DMS79 (cell line): ENCODE data around the gene COL25A1.
"Not testable (repeated sequence)": the region's sequence is repeated elsewhere in the genome, so short reads cannot be mapped to it uniquely, and the experiment has no call there.

Experiments used
- DNase-seq: peaks from one replicate; lab custom pipeline; 2025; lab: John Stamatoyannopoulos, UW

Gene COL25A1

DNA sequence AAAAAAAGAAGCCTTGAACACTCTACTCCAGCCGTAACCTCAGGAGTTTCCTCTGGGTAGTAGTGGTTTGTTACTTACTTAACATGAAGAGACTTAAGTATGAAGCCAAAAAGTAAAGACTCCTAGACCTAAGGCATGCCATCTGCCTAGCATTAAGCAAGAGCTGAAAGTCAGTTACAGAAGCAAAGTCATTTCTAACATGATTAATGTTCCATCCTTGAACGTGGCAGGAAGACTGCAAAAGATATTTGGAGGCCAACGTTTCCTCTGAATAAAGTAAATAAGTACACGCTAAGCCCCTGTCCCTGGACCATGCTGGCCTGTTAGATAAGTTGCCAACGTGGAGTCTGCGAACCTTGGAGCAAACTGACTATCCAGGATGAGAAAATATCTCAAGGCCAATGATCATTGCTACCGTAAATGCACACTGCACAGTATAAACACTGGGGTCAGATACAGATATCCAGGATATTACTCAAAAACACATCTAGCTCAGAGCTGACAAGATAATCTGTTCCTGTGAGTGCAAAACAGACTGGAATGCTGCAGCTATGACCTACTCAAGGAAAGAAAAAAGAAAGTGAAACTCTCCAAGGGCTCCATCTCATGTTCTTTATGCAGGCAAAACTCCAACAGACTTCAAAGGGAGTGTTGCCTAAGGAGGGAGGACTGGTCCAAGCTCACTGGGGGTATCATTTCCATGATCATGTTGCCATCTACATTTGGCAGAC is 255.8 kb downstream of the COL25A1 start:
- no peak for DNase-seq

DNA sequence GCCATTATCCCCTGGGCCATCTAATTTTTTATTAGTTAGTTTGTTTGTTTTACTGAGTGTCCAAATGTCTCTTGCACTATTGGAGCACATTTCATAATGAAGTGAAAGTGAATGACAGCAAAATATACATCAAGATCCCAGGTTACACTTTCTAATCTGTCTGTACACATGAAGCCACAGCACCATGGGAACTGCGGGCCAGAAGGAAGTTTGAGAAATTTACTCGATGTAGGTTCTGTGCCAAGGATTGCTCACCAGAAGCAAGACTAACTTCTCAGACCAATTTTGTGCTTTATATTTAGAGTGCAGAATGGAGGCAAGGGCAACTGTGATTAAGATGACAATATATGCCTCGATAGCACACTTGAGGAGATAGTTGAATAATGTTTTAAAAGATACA is 258.0 kb downstream of the COL25A1 start:
- DNase-seq: no peak

DNA sequence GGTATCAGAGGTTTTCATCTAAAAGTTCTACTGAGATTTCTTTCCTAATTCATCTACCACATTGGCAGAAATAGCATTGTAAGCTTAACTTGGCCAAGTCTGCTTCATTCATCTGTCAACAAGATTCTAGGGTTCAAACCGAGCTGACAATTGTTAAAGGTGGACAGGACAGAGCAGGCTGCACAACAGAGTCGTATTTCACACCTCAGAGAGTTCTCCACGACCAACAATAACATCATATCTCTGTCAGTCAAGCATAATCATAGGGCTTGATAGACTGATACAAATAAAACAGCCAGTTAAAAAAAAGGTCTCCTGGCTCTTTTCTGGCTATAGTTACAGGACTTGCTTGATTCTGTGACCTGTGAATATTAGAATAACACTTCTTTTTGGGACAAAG is 259.2 kb downstream of the COL25A1 start:
- no peak for DNase-seq

DNA sequence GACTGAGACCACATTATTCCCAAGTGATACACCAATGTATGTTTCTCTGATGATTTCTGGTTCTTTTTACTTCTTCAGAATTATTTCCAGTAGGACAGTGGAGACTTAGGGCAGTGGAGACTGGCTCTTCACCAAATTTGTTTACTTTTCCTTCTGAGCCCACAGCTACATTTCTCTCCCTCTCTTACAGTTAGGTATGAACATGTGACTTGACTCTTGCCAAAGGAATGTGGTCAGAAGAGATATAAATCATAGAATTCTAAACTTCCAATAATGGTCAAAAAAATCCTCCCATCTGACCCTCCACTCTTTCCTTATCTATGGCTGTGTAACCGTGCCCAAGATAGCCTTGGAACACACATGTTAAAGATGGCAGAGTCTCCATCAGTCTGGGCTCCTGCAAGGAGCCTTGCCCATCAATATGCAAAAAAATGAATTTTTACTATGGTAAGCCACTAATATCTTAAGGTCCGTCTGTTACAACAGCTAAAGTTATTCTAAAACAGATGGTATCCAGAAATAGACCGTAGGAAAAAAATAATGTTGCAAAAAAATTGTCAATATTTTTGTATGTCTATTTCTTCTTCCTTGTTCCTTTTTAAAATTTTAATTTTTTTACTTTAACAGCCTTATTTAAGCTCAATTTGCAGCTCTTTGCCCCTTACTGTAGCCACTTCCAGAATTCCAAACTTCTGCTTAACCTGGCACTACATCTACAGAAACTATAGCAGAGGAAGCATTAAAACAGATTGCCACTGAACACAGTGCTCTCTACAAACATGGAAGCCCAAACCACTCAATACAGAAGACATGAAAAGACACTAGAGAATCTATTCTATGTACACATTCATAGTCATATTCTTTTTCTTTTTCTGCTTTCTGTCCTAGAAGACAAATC is 260.7 kb downstream of the COL25A1 start:
- DNase-seq: no peak

DNA sequence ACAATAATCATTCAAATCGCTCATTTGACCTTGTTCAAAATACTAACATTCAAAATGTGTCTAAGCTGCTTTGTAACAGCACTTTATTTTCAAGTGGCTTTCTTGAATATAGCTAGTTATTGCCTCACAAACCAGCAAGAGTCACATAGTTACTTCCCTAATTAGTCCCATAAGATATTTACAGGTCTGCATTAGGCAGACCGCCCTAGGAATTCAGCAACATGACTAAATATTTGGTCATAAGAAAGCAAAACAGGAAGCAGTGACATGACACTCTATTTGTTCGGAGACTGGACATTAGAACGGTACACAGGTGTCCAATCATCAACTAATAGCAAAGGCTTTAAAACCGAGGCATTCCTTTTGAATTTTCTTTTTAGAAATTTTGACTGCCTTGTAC is 262.0 kb downstream of the COL25A1 start:
- no peak for DNase-seq

DNA sequence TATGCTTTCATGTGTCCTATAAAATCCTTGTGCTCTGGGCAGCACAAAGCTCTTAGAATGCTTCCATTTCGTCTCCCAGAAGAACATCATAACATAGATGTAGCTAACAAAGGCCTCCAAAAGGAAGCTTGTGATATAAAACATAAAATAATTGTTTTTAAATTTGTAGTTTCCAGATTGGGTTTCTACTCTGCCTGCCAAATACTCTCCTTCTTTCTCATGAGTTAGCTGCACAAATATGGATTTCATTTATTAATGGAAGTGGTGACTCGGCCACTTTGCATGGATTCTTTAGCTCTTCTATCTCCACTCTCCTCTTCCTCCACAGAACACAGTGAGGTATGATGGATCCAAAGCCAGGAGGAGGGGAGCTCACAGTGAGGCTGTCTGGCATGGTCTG is 265.4 kb downstream of the COL25A1 start:
- DNase-seq: no peak

DNA sequence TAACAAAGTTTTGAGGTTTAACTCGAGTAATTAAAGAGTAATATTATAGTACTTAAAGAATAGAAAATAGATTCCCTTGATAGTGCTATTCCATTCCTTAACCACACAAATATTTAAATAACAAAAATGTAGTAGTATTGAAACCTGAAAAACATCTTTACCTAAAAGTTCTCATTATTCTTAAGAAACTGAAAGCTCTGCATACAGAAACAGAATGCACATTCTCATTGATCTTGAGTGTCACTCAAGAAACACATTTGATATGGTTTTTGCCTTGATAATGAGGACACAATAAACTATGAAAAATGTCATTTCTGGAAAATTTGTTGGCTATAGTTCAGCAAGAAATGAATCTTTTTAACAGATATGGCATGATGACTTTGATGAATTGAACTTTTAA is 268.5 kb downstream of the COL25A1 start:
- no peak for DNase-seq

DNA sequence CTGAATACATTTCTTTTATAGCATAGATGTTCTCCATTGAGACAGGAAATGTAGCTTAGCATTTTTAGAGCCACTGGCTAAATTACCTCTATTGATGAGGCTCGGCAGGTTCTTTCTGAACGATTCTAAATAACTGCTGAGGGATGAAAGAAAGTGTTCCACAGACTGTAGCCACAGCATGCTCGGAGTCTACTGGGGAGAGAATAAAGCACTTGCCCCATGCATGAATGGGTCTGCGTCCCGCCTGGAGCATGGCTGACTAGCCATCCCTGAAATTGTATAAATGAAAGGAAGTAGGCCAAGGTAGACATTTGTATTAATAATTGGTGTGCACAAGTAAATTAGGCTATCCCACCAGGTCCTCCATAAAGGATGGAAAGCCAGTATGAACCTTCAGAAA is 269.8 kb downstream of the COL25A1 start:
- DNase-seq: no peak

DNA sequence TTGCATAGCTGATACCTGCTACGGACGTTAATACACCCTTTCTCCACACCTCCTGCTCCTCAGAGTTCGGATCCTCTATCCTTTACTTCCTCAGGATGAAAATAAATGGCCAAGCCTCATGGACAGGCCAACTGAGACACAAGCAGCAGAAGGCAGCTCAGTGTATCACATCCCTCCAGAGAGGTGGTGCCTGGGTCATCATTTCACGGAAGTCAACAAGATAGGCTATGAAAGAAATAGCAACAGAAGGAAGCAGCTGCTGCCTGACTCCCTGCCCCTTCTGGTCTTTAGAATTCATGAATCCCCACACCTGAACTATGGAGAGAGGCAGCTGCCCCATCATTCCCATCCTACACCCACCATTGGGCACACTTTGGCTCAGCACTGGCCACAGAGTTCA is 272.5 kb downstream of the COL25A1 start:
- no peak for DNase-seq

DNA sequence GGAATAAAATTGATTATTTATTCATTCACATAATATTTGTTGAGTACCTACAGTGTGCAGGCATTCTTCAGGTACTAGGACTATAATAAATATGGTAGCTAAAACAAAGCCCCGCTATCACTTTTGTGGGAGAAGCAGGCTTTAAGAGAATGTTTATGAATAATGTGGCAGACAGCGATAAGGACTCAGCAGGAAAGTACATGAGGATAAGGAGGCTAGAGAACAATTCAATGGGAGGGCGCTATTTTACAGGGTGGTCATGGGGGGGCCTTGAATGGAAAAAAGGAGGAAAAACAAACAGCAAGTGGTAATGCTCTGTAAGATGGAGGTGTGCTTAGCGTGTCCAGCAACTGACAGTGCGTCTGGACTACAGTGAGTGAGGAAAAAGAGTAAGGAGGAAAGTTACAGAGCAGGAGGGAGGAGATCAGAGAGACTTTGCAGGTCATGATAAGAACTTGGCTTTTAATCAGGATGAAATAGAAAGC is 275.4 kb downstream of the COL25A1 start:
- DNase-seq: no peak

DNA sequence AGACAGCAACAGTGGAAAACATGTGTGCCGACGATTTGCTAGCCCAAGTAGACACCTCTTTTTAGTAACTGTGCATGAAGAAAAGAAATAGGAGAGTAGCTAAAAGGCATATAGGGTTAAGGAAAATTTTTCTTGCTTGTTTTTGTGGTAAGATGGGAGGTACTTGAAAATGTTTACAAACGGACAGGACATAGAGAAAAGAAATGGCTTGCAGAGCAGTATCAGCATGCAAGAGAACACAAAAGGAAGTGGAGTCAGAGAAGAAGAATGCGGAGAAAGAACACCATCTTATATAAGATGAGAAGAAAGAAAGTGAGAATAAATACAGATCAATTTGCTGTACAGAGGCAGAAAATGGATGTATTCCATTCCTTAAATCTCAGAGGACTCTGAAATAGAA is 275.9 kb downstream of the COL25A1 start:
- no peak for DNase-seq

DNA sequence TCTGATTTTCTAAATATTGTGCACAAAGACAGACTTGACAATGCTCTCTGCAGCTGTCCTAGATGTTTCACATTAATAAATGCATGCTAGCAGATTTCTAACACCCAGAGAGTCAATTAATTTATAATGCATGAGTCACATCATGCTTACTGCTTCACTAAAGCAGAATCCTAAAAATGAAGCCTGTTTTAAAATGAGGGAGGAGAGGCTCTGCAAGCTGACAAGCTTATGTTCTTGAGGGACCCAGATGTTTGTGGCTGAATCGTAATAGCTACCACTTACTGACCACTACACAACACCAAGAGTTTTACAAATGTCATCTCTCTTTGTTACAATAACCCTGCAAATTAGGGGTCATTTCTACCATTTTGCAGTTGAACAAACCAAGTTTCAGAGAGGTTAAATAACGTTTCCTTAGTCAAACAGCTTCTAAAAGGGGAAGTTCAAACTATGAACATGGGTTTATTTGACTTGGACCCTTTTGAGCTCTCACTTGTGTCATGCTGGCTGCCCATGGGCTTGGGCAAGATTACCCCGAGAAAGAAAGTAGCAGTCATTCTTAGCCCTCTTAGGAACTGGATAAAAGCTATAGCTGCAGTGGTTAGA is 276.9 kb downstream of the COL25A1 start:
- DNase-seq: no peak

DNA sequence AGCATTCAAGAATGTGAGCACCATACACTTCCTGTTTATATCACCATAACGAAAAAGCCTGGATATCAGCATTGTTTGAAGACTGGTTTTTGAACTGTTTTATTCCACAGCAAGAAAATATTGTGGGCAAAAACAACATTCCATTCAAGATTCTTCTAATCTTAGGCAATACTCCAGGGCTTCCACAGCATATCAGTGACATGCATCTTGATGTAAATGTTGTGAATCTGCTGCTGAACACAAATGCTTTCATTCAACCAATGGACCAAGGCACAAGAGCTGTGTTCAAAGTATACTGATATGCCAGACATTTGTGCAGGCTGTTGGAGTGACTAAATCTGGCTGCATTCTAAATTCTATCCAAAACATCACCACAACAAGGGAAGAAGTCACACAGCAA is 279.5 kb downstream of the COL25A1 start:
- no peak for DNase-seq

DNA sequence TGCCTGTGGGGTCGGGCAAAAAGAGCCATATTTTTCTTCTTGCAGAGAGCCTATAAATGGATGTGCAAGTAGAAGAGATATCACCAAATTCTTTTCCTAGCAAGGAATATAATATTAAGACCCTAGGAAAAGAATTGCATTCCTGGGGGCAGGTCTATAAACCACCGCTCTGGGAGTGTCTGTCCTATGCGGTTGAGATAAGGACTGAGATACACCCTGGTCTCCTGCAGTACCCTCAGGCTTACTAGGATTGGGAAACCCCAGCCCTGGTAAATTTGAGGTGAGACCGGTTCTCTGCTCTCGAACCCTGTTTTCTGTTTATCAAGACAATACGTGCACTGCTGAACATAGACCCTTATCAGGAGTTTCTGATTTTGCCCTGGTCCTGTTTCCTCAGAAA is 280.8 kb downstream of the COL25A1 start:
- not testable (repeated sequence) for DNase-seq

DNA sequence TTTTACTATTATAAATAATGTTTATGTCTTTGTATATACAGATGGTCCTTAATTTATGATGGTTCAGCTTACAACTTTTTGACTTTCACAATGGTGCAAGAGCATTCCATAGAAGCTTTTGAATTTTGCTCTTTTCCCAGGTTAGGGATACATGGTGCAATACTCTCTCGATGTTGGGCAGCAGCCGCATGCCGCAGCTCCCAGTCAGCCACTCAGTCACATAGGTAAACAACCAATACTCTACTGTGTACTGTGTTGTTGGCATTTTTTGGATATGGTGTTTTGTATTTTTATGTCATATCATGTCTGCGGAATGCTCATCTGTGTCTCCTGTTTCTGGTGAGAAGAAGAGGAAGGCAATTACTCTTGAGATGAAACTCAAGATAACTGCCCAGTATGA is 281.6 kb downstream of the COL25A1 start:
- DNase-seq: no peak

DNA sequence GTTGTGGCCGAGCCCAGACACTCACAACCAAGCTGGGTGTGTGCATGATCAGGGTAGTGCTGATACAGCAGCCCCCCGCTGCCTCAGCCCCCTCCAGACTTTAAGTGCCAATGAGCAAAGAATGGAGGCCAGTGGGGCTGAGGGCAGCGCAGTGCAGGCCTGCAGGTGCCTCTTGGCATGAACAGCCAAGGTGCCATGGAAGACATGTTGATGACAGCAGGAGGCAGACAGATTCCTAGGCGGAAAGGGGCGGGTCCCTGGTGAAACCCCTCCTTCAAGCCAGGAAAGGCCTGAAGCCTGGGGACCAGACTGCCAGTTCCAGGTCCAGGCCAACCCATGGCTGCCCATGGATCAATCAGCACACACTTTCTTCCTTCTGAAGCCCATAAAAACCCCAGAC is 286.3 kb downstream of the COL25A1 start:
- no peak for DNase-seq

DNA sequence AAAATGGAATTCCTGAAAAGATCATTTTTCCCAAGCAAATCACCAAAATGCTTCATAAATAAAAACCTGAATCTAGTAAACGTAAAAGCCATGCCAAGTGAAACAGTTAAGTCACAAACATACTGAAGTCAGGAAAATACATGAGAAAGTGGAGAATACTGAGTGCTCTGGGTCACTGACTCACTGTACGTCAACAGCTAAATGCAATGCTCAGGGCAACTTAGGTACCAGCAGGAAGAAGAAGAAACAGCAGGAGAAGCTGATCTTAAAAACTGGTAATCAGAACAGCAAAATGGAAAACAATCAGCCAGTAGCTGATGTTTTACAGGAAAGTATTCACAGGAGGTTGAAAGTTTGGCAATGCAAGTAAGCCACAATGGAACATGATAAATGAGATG is 287.0 kb downstream of the COL25A1 start:
- no peak for DNase-seq

DNA sequence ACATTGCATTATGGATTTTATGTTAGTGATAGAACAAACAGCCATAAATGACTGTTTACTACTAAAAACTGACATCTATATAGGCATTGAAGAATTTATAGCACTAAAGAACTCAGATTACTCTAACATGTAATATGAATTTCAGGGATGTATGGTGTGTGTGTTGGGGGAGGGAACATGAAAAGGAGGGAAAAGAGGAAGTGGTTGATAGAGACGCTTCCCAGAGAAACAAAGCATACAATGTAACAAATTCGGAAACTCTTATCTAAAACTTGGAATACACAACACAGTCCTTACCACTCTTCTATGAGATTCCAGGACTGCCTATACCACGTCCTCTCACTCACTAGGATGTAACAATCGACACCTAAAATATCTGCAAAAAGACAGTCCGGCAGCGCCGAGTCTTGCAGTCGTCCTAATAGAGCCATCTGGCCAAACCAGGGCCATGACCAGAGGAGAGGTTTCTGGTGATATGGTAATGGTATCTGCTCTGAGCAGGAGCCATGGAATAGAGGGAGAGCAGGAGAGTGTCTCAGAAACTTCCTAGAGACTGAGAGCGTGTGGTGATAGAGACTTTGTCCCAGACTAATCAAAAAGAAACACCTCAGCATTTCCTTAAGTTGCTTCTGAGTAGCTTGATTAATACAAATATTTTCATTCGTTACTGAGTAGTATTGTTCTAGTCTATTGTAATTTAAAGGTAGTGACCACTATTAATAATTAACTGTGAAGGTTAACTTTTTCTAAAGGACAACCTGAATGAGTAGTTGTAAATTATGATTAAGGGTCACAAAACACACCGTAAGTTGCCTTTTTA is 287.7 kb downstream of the COL25A1 start:
- no peak for DNase-seq

DNA sequence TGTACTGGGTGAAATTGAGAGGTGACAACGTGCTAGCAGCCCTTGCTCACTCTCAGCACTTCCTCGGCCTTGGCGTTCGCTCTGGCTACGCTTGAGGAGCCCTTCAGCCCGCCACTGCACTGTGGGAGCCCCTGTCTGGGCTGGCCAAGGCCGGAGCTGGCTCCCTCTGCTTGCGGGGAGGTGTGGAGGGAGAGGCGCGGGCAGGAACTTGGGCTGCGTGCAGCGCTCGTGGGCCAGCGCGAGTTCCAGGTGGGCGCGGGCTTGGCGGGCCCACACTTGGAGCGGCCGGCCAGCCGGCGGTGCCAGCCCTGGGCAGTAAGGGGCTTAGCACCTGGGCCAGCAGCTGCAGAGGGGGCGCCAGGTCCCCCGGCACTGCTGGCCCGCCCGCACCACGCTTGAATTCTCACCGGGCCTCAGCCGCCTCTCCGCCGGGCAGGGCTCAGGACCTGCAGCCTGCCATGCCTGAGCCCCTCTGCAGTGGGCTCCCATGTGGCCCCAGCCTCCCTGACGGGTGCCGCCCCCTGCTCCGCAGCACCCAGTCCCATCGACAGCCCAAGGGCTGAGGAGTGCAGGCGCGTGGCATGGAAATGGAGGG is 290.1 kb downstream of the COL25A1 start:
- DNase-seq: no peak

DNA sequence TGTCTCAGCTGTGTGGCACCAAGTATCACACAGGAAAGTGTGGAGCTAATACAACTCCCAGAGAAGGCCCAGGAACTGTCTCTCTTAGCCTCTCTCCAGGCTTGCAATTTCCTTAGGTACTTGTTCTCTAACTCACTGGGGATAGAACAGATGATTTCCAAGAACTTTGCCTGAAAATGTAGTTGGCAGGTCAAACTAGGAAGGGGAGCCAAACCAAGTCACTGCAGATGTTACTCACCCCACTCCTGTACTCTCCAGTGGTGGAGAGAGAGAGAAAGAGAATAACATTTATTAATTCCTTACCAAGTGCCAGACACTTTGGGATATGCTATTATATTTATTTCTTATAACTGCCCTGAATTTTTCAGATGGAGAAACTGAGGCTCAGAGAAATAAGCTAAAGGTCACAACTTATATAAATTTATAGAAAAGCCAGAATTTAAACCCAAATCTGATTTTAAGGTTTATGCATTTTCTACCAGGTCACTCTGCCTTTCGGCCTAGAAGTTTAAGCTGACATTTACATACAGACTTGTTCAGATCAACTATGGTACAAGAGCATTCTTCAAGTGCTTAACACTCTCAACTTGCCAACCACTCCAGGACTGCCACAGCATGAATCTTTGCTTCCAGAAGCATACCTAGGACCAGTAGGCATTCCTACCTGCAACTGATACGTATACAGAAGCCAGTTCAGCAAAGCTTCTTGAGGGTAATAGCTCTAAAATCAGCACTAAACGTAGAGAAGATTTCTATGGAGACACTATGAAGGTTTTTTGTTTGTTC is 291.0 kb downstream of the COL25A1 start:
- DNase-seq: no peak

DNA sequence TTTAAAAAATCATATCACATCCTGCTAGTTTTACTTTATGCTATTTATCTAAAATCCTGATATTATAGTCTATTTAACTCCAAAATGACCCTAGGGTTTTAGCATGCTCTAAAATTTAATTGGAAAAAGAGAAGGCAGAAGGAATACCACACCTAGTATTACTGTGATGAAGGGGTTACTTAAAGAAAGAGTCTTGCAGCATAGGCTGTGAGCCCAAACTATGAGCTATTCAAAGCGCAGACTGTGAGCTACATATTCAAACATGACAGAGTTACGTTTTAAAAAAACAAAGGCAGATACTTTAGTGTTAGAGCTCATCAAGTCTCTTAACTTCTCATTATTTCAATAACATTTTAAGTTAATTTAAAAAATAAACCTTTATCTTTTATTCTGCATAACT is 291.9 kb downstream of the COL25A1 start:
- DNase-seq: no peak
